ENCODE data around the gene RNF150. TPM values are rescaled to one million over a fixed set of nuclear protein-coding genes. Genes with fewer than 3 reads are reported as not detected.

The RNF150 gene
- polyA plus RNA-seq, 3 donors: 0.21 TPM; not detected in 2

- intact Hi-C loops (cut with micrococcal nuclease): no loop called here
- H3K4me3 Mint-ChIP-seq: no peak overlapping the region
- no peaks in the 10 kb centered on the region for H3K9me3 ChIP-seq (replicated peaks in 1 of 2; ENCODE audit: control insufficient read depth in 1 of 2, insufficient read depth in 1 of 2, low read length in 2 of 2)
- no peak for TF ChIP-seq CTCF (IDR thresholded peaks at IDR 0.05)
- H3K27ac ChIP-seq (ENCODE audit: low read depth in 1 of 2, low read length in 2 of 2): no peak overlapping the region
- H3K27me3 ChIP-seq (ENCODE audit: control insufficient read depth in 2 of 2, insufficient read depth in 2 of 2, low read length in 2 of 2): no peaks in the 10 kb centered on the region
- no peaks in the 10 kb centered on the region for H4K20me1 ChIP-seq (ENCODE audit: insufficient read depth, low read length)
- peaks cover 0 to 4% (median 1%) of the 10 kb centered on the region in 7 donors for H3K9me3 Mint-ChIP-seq
- no peak overlapping the region for H3K27ac Mint-ChIP-seq
- no peak overlapping the region for H3K4me2 ChIP-seq (replicated peaks; ENCODE audit: extremely low read depth, low read length, poor library complexity, severe bottlenecking)
- H3K4me3 ChIP-seq (replicated peaks in 1 of 3; ENCODE audit: low read depth in 2 of 3, low read length in 3 of 3): no peak overlapping the region
- no peak for DNase-seq
- H3K4me1 Mint-ChIP-seq: no peaks in the 10 kb centered on the region
- H3K79me2 ChIP-seq (ENCODE audit: insufficient read depth, low read length): no peaks in the 10 kb centered on the region
- WGBS (ENCODE audit: insufficient coverage): no CpG with 5 or more reads among the region's 3 CpGs
- no peaks in the 10 kb centered on the region for H3K4me1 ChIP-seq (ENCODE audit: control insufficient read depth in 1 of 2, insufficient read depth in 2 of 2, low read length in 2 of 2)
- no peaks in the 10 kb centered on the region for H3K36me3 Mint-ChIP-seq
- H3K9ac ChIP-seq (ENCODE audit: insufficient read depth, low read length, poor library complexity, severe bottlenecking): no peak overlapping the region
- peaks cover 0 to 6% (median 0%) of the 10 kb centered on the region in 3 donors for H3K27me3 Mint-ChIP-seq (ENCODE audit: low read depth in 3 of 3)
- H3K36me3 ChIP-seq (replicated peaks in 1 of 2; ENCODE audit: control insufficient read depth in 1 of 2, insufficient read depth in 2 of 2, low read length in 2 of 2): no peaks in the 10 kb centered on the region
- no peak overlapping the region for H2AFZ ChIP-seq (ENCODE audit: insufficient read depth, low read depth, low read length, poor library complexity, severe bottlenecking)
These were observed 143.3 kb downstream of the RNF150 start for GRCh38 chr4:140989944-140990343.

DNA sequence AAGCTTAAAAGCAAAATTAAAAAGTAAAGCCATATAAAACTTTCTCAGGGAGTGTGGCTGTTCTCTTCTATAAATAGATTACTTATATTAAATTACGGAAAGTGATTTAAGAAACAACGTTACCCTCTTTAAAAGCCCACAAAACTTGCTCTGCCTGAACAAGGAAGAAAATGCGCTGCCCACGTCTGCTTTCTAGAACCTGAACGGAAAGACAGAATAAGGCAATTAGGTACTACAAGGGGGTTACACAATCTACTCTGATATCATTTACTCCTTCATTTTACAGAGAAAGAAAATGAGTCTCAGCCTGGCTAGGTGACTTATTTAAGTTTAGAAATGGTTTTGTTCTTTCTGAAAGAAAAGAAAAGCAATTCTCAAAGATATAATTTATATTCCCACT is 147.2 kb downstream of the RNF150 start:
- H3K27ac ChIP-seq (ENCODE audit: low read depth in 1 of 2, low read length in 2 of 2): no peak overlapping the region
- no peaks in the 10 kb centered on the region for H4K20me1 ChIP-seq (ENCODE audit: insufficient read depth, low read length)
- no peaks in the 10 kb centered on the region for H3K36me3 ChIP-seq (replicated peaks in 1 of 2; ENCODE audit: control insufficient read depth in 1 of 2, insufficient read depth in 2 of 2, low read length in 2 of 2)
- no peaks in the 10 kb centered on the region for H3K4me1 Mint-ChIP-seq
- H3K4me2 ChIP-seq (replicated peaks; ENCODE audit: extremely low read depth, low read length, poor library complexity, severe bottlenecking): no peak overlapping the region
- no peaks in the 10 kb centered on the region for H3K27me3 ChIP-seq (ENCODE audit: control insufficient read depth in 2 of 2, insufficient read depth in 2 of 2, low read length in 2 of 2)
- no peak overlapping the region for H3K4me3 Mint-ChIP-seq
- no peaks in the 10 kb centered on the region for H3K36me3 Mint-ChIP-seq
- DNase-seq: no peak
- no peak for TF ChIP-seq CTCF (IDR thresholded peaks at IDR 0.05)
- no peaks in the 10 kb centered on the region for H3K9me3 ChIP-seq (replicated peaks in 1 of 2; ENCODE audit: control insufficient read depth in 1 of 2, insufficient read depth in 1 of 2, low read length in 2 of 2)
- peaks cover 0 to 4% (median 0%) of the 10 kb centered on the region in 7 donors for H3K9me3 Mint-ChIP-seq
- peaks cover 0 to 4% (median 0%) of the 10 kb centered on the region in 3 donors for H3K27me3 Mint-ChIP-seq (ENCODE audit: low read depth in 3 of 3)
- H3K4me1 ChIP-seq (ENCODE audit: control insufficient read depth in 1 of 2, insufficient read depth in 2 of 2, low read length in 2 of 2): no peaks in the 10 kb centered on the region
- H3K9ac ChIP-seq (ENCODE audit: insufficient read depth, low read length, poor library complexity, severe bottlenecking): no peak overlapping the region
- no peak overlapping the region for H3K4me3 ChIP-seq (replicated peaks in 1 of 3; ENCODE audit: low read depth in 2 of 3, low read length in 3 of 3)
- H3K27ac Mint-ChIP-seq: no peak overlapping the region
- no peak overlapping the region for H2AFZ ChIP-seq (ENCODE audit: insufficient read depth, low read depth, low read length, poor library complexity, severe bottlenecking)
- no peaks in the 10 kb centered on the region for H3K79me2 ChIP-seq (ENCODE audit: insufficient read depth, low read length)
- intact Hi-C loops (cut with micrococcal nuclease): no loop called here
- WGBS (ENCODE audit: insufficient coverage): no CpG with 5 or more reads among the region's 5 CpGs

All from CD14-positive monocyte (primary cell).